ENCODE measurements around the gene TOP3B.

- TF ChIP-seq CTCF (IDR thresholded peaks at IDR 0.05) (no peak), NR3C1 (CRISPR knock-in tag; conservative IDR thresholded peaks at IDR 0.05; ENCODE audit: low read depth) (no peak), TEAD4 (CRISPR knock-in tag; IDR thresholded peaks at IDR 0.05) (no peak), GABPB1 (CRISPR knock-in tag; IDR thresholded peaks at IDR 0.05) (no peak), MXD4 (CRISPR knock-in tag; IDR thresholded peaks at IDR 0.05; ENCODE audit: borderline replicate concordance) (no peak), USF2 (CRISPR knock-in tag; IDR thresholded peaks at IDR 0.05) (no peak), CREM (CRISPR knock-in tag; IDR thresholded peaks at IDR 0.05) (no peak)
- TF ChIP-seq, protein P1, sequence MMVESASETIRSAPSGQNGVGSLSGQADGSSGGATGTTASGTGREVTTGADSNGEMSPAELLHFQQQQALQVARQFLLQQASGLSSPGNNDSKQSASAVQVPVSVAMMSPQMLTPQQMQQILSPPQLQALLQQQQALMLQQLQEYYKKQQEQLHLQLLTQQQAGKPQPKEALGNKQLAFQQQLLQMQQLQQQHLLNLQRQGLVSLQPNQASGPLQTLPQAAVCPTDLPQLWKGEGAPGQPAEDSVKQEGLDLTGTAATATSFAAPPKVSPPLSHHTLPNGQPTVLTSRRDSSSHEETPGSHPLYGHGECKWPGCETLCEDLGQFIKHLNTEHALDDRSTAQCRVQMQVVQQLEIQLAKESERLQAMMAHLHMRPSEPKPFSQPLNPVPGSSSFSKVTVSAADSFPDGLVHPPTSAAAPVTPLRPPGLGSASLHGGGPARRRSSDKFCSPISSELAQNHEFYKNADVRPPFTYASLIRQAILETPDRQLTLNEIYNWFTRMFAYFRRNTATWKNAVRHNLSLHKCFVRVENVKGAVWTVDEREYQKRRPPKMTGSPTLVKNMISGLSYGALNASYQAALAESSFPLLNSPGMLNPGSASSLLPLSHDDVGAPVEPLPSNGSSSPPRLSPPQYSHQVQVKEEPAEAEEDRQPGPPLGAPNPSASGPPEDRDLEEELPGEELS (CRISPR knock-in tag; IDR thresholded peaks at IDR 0.05): no peak
- TF ChIP-seq, protein P2, sequence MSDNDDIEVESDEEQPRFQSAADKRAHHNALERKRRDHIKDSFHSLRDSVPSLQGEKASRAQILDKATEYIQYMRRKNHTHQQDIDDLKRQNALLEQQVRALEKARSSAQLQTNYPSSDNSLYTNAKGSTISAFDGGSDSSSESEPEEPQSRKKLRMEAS (CRISPR knock-in tag; IDR thresholded peaks at IDR 0.05): no peak
- TF ChIP-seq, protein P3, sequence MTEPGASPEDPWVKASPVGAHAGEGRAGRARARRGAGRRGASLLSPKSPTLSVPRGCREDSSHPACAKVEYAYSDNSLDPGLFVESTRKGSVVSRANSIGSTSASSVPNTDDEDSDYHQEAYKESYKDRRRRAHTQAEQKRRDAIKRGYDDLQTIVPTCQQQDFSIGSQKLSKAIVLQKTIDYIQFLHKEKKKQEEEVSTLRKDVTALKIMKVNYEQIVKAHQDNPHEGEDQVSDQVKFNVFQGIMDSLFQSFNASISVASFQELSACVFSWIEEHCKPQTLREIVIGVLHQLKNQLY (CRISPR knock-in tag; IDR thresholded peaks at IDR 0.05): no peak
- TF ChIP-seq, protein P4, sequence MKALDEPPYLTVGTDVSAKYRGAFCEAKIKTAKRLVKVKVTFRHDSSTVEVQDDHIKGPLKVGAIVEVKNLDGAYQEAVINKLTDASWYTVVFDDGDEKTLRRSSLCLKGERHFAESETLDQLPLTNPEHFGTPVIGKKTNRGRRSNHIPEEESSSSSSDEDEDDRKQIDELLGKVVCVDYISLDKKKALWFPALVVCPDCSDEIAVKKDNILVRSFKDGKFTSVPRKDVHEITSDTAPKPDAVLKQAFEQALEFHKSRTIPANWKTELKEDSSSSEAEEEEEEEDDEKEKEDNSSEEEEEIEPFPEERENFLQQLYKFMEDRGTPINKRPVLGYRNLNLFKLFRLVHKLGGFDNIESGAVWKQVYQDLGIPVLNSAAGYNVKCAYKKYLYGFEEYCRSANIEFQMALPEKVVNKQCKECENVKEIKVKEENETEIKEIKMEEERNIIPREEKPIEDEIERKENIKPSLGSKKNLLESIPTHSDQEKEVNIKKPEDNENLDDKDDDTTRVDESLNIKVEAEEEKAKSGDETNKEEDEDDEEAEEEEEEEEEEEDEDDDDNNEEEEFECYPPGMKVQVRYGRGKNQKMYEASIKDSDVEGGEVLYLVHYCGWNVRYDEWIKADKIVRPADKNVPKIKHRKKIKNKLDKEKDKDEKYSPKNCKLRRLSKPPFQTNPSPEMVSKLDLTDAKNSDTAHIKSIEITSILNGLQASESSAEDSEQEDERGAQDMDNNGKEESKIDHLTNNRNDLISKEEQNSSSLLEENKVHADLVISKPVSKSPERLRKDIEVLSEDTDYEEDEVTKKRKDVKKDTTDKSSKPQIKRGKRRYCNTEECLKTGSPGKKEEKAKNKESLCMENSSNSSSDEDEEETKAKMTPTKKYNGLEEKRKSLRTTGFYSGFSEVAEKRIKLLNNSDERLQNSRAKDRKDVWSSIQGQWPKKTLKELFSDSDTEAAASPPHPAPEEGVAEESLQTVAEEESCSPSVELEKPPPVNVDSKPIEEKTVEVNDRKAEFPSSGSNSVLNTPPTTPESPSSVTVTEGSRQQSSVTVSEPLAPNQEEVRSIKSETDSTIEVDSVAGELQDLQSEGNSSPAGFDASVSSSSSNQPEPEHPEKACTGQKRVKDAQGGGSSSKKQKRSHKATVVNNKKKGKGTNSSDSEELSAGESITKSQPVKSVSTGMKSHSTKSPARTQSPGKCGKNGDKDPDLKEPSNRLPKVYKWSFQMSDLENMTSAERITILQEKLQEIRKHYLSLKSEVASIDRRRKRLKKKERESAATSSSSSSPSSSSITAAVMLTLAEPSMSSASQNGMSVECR (CRISPR knock-in tag; IDR thresholded peaks at IDR 0.05; ENCODE audit: borderline replicate concordance): no peak
- TF ChIP-seq, protein P5, sequence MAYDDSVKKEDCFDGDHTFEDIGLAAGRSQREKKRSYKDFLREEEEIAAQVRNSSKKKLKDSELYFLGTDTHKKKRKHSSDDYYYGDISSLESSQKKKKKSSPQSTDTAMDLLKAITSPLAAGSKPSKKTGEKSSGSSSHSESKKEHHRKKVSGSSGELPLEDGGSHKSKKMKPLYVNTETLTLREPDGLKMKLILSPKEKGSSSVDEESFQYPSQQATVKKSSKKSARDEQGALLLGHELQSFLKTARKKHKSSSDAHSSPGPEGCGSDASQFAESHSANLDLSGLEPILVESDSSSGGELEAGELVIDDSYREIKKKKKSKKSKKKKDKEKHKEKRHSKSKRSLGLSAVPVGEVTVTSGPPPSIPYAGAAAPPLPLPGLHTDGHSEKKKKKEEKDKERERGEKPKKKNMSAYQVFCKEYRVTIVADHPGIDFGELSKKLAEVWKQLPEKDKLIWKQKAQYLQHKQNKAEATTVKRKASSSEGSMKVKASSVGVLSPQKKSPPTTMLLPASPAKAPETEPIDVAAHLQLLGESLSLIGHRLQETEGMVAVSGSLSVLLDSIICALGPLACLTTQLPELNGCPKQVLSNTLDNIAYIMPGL (CRISPR knock-in tag; IDR thresholded peaks at IDR 0.05): no peak
Observed at GRCh38 chr22:21939461-21939913, 43.1 kb downstream of the TOP3B start.
